Left renal pelvis (tissue), 4 donors: Measurements from ENCODE around the gene NDFIP2. TPM values are rescaled to one million over a fixed set of nuclear protein-coding genes. Genes with fewer than 3 reads are reported as not detected.
"Not testable (repeated sequence)": the region's sequence is repeated elsewhere in the genome, so short reads cannot be mapped to it uniquely, and the experiment has no call there.

Experiments used
- DNase-seq, 4 donors: peaks; one replicate each; pipeline ENCODE4 v3.0.0-alpha.2; 2013; ENCODE audit warnings: low read depth in 4 of 4, low spot score in 3 of 4
- polyA plus RNA-seq, 4 donors: library from polyadenylated mRNA; unstranded; fragments of 120-200 nt; gene quantifications; one replicate each; pipeline ENCODE4 v1.2.1, GENCODE V29; 2013; ENCODE audit not compliant: insufficient read length in 4 of 4

NDFIP2 gene
- polyA plus RNA-seq, 4 donors = 43.9 to 62.6 (median 57.7) TPM

DNA sequence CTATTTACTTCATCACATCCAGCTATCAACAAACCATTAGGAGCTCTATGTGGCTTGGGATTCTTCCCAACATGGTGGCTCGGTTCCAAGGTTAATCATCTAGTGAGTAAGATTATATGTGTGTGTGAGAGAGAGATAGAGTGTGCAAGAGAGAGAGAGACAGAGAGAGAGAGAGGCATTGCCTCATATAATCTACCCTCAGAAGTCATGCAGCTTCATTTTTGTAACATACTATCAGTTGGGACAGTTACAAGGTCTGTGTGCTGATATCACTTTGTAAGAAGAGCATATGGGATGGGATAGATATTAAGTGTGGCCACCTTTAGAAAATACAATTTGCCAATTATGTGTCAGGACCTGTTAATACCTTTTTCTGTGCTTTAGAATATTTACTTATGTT lies 104.1 kb downstream of the NDFIP2 start:
- no peak for DNase-seq

DNA sequence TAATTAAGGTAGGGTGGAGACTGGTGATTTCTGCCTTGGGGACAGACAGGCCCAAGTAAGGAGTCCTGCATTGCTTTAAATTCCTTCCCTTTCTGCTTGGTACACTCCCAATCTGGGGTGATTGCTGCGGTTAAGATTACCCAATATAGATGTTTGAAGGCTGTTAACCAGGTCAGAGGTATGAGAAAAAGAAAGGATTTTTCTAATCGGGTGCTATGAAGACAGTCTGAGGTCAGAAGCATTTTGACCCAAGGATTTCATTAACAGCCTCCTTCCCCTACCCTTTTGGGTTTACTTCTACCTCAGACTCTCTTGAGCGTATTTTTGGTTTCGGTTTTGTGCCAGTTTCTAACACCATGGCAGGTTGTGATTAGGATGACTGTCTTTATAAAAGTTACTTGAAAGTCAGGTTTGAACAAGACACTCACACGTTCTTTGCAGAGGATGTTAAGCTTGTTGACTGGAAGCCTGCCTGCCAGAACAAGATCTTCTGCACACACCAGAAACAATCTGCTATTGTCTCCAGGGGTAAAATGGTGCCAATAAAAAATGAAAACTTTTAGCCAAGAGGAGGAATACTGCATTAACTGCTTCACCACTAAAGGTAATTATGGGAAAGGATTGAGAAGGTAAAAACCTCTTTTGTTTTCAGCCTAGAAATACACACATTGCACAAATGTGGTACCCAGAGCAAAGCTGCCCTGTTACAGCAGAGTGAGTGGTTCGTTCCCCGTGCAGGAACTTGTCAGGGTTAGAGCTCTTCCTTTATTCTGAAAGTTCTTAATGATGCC lies 108.8 kb downstream of the NDFIP2 start:
- no peak for DNase-seq

DNA sequence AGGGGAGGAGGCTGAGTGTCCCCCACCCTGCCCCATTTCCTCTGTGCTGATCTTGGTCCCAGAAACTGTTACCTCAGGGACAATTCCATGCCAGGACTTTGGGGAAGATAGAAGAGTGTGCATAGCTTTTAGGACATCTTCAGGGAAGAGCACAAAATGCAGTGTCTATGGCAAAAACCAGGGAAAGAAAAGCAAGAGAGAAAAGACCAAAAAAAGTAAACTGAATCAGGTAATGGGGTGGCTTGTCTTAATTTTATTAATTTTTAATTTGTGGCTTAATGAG lies 109.4 kb downstream of the NDFIP2 start:
- no peak for DNase-seq

DNA sequence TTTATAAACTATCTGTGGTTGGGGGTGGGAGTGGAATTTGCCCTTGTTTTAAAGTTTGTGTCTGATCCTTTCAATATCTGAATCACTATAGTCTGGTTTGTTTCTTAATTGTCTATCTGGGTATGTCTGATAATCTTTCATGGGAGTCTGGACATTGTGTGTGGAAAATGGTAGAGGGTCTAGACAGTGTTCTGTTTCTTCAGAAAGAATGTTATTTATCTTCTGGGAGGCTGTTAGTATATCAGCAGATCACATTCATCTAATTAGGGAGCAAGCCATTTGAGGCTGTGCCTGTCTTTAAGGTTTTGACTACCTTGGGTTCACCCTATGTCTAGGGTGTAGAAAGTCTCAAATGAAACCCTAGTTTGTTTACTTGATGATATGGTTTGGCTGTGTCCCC lies 110.5 kb downstream of the NDFIP2 start:
- DNase-seq = no peak

DNA sequence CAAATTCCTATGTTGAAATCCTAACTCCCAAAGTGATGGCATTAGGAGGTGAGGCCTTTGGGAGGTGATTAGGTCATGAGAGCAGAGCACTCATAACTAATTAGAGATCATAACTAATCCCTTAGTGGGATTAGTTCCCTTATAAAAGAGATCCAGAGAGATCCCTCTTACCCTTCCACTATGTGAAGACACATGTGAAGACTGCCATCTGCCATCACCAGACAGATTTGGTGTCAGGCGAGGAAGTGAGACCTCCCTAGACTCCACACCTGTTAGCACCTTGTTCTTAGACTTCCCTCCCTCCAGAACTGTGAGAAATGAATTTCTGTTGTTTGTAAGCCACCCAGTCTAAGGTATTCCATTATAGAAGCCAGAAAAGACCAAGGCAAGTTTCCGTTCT lies 112.2 kb downstream of the NDFIP2 start:
- DNase-seq = no peak

DNA sequence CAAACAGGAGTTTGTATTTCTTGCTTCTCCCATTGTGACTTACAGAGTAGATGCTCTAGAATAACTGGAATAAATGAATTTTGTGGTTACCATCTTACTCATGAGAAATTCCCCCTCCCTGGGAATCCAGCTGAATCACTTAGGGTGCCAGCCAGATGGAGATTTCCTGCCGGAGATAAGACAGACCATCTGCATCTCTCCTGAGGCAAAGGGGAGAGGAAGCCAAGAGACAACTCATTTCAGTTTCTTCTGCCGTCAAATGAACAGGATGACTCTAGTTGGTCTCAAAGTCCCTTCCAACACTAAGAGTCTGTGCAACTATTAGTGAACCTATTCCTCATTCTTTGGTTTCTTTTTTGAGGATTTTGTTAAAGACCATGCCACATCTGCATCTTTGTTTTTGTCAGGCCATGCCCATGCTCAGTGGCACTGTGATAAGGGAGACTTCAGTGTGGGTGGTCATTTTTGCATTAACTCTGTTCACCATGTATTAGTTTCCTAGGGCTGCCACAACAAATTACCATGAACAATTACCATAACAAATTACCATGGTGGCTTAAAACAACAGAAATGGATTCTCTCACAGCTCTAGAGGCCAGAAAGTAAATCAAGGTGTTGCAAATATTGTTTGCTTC lies 112.8 kb downstream of the NDFIP2 start:
- DNase-seq = no peak

DNA sequence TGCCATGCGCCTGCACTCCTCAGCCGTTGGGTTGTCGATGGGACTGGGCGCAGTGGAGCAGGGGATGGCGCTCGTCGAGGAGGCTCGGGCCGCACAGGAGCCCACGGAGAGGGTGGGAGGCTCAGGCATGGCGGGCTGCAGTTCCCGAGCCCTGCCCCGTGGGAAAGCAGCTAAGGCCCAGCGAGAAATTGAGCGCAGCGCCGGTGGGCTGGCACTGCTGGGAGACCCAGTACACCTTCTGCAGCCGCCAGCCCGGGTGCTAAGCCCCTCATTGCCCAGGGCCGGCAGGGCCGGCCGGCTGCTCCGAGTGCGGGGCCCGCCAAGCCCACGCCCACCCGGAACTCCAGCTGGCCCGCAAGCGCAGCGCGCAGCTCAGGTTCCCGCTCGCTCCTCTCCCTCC lies 119.2 kb downstream of the NDFIP2 start:
- DNase-seq = not testable (repeated sequence)

DNA sequence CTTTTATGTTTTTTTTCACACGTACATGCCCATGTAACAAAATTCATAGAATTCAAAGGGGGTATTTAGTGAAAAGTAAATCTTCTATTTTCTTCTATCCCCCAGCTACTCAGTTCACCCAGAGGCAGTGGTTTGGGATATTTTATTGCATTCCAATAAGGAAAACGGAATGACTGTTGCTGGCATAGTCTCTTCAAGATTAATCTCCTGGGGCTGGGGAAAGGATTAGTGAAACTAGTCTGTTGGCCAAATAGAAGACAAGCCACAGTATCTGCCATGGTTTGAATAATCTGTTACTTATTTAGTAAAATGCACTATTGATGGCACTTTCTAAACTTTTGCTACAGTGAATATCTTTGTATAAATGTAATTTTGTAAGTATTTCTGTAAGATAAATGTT lies 122.0 kb downstream of the NDFIP2 start:
- DNase-seq = no peak

DNA sequence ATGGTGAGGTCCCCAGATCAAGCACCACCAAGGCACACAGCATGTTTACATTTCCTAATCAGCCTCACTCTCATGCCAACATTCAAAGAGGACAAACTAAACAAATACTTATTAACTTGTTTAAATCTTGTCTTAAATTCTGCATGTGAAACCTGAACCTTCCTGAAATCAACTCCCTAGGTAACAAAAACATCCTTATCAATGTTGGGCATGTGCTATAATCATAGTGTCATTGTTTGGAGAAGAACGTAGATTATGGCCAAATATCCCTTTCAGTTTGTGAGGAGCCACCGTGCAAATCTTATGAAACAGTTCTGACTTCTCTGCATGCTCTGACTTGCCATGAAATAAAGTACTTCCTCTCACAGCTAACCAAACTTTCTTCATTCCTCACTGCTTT lies 123.8 kb downstream of the NDFIP2 start:
- no peak for DNase-seq

Other genes starting within 250 kb of the NDFIP2 start
- 10 to 100 TPM; 80.3 to 88.7 (median 84.9) TPM for gene RBM26, start 74.9 kb upstream of the NDFIP2 start, polyA plus RNA-seq